Activated CD8-positive, alpha-beta memory T cell treated with anti-CD3 and anti-CD28 coated beads for 36 hours (primary cell): ENCODE data around the gene MBTD1. TPM values are rescaled to one million over a fixed set of nuclear protein-coding genes. Genes with fewer than 3 reads are reported as not detected.
"Not testable (repeated sequence)": the region's sequence is repeated elsewhere in the genome, so short reads cannot be mapped to it uniquely, and the experiment has no call there.

ENCODE experiments used
- CTCF ChIA-PET: fragments of 350-600 bp; sonication (Branson Sonifier 250); formaldehyde crosslinking; loops from one replicate; lab custom pipeline; 2021; ENCODE audit warnings: antibody characterized with exemption; lab: Charles Lee
- POLR2A ChIA-PET: fragments of 350-600 bp; sonication (Branson Sonifier 250); formaldehyde crosslinking; loops from one replicate; lab custom pipeline; 2021; ENCODE audit warnings: antibody characterized with exemption; lab: Charles Lee
- total RNA-seq, 2 experiments: library from RNA; stranded (reverse); gene quantifications; one replicate each; pipeline ENCODE4 v1.2.3, GENCODE V29; 2021

Gene MBTD1
- total RNA-seq, 2 experiments from 2014 or later = 7.1 to 8.6 TPM

DNA sequence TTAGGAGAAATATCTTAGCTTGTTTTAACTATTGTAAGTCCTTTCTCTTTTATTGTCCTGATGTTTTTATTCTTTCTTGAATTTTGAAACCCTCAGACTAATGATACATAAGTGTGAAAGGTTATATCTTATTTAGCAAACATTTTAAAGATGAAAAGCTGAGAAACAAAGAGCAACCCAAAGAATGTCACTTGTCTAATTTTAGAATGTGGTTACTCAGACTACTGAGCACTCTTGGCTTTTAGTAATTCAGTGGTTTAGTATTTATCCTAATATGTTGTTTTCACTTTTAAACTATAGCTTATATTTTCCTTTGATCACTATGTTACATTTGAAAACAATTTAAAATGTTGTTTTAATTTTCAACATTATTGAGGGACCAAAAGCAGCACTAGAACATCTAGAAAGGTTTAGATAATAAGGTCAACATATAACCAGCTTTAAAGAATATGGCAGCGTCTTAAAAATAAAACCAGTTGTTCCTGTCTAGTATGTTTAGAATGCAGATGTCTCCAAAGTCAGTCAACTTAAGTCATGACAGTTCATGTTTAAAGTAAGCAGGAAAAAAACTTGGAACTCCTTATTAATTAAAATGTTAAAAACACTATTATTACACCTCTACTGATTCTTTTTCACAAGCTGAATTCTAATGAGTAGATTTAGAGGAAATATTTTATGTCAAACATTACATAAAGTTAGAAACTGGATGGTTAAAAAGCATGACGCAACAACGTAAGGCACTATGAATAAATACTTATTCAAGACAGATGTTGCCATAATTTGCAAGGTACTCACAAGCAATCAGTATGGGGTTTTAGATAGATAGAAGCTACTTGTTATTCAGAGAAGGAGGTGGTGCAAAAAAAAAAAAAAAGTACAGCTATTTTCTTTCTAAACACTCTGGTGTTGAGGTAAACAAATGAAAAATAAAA, 2.4 kb downstream of the MBTD1 start:
- ChIA-PET POLR2A (interaction anchor here (0.7 kb wide), 1 partner anchor 560 kb away, joined by 4 read pairs; no protein-coding TSS in a partner anchor), CTCF (interaction anchor here (0.5 kb wide), 1 partner anchor 7 kb away, joined by 3 read pairs; no protein-coding TSS in a partner anchor)

DNA sequence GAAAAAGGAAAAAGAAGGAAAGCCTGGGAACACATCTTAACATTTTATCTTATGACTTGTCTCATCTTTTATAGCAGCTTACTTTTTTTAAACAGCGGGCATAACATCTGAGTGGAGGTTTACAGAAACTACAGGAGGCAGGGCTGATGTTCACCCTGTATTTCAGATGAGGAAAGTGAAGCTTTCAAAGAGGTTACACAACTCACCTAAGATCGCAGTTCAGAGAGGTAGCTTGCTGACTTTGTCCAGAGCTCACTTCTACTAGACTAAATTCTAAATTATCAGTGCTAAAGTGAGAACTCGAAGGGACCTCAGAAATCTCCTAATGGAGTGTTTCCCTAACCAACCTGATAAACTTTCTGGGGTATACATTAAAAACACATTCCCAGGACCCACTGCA, 3.7 kb downstream of the MBTD1 start:
- POLR2A ChIA-PET = no interaction called here
- CTCF ChIA-PET = no interaction called here

DNA sequence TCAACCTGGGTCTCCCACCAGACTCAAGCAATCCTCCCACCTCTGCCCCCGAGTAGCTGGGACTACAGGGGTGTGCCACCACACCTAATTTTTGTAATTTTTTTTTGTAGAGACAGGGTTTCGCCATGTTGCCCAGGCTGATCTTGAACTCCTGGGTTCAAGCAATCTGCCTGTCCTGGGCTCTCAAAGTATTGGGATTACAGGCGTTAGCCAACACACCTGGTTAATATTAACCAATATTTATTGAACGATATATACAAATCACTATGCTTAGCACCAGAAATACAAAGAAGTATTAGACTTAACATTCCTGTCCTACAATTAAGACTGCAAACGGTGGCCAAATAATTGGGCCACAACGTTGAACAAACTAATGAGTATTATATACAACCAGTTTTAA, 4.2 kb downstream of the MBTD1 start:
- CTCF ChIA-PET = no interaction called here
- POLR2A ChIA-PET = no interaction called here

DNA sequence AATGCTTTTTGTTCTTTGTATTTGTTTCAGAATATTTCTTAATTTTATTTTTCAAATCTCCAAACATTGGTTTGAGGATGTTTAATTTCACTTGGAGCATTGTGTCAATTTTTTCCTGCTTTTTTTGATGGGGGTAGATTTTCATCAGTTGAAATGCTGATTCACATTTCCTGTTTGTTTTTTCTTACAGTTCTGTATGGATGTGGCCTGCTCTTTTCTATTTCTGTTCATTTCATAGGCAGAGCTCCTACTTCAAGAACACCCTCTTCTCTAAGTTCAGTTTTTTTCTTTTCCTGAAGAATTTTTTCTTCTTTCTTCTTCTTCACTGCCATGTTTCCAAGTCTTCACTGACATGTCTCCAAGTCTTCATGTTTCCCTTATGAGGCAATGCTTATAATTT, 8.8 kb downstream of the MBTD1 start:
- ChIA-PET CTCF (no interaction called here), POLR2A (no interaction called here)

DNA sequence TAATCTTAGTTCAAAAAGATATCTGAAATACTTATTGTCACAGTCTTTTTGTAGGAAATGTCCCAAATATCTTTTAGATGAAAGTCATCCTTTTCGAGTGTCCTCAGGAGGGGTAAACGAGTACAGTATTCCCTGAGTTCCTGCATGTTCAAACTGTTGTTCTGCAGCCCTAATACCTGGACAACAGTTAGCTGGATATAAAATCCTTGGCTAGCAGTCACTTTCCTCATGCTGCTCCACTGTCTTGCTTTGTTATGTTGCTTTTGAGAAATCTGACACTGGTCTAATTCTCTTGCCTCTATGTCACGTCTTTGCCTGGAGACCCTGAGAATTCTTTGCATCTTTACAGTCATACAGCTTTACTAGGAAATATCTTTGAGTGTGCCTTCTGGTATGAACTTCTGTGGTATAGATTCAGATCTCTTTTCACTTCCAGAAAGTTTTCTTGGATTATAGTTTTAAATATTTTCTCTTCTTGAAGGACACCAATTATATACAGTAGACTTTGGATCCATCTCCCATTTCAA, 9.5 kb downstream of the MBTD1 start:
- CTCF ChIA-PET = no interaction called here
- POLR2A ChIA-PET = no interaction called here

DNA sequence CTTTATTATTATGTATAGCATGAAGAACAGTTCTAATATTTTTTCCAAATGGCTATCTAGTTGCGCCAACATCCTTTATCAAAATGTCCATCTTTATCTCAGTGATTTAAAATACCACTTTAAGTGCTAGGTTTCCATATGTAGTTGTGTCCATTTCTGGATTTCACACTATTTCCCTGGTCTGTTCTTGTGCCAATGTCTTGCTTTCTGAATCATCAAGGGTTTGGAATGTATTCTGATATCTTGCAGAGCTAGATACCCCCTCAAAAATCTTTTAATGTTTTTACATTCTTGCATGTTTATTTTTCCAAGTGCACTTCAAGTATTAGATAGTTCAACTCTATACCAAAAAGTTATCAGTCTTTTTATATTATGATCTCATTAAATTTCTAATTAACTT, 14.3 kb downstream of the MBTD1 start:
- ChIA-PET CTCF (no interaction called here), POLR2A (no interaction called here)

GRCh38 chr17:51244041-51244440, 15.8 kb downstream of the MBTD1 start:
- ChIA-PET POLR2A (no interaction called here), CTCF (no interaction called here)

- ChIA-PET POLR2A (no interaction called here), CTCF (no interaction called here)
These were observed 19.6 kb downstream of the MBTD1 start for GRCh38 chr17:51240275-51240674.

- ChIA-PET POLR2A (no interaction called here), CTCF (no interaction called here)
These were observed 21.5 kb downstream of the MBTD1 start for GRCh38 chr17:51238255-51238887.

DNA sequence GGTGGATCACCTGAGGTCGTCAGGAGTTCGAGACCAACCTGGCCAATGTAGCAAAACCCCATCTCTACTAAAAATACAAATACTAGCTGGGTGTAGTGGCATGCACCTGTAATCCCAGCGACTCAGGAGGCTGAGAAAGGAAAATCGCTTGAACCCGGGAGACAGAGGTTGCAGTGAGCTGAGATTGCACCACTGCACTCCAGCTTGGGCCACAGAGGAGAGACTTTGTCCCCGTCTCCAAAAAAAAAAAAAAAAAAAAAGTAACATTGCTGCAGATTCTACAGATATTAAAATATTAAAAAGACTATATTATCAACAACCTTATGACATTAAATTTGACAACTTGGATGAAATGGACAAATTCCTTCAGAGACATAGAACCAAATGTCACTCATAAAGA, 25.7 kb downstream of the MBTD1 start:
- ChIA-PET POLR2A (no interaction called here), CTCF (no interaction called here)

- ChIA-PET POLR2A (no interaction called here), CTCF (no interaction called here)
These were observed 27.9 kb downstream of the MBTD1 start for GRCh38 chr17:51231999-51232398.

- ChIA-PET CTCF (no interaction called here), POLR2A (no interaction called here)
These were observed 29.5 kb downstream of the MBTD1 start for GRCh38 chr17:51230306-51230705.

GRCh38 chr17:51229889-51230288, 30.0 kb downstream of the MBTD1 start:
- ChIA-PET CTCF (no interaction called here), POLR2A (no interaction called here)

DNA sequence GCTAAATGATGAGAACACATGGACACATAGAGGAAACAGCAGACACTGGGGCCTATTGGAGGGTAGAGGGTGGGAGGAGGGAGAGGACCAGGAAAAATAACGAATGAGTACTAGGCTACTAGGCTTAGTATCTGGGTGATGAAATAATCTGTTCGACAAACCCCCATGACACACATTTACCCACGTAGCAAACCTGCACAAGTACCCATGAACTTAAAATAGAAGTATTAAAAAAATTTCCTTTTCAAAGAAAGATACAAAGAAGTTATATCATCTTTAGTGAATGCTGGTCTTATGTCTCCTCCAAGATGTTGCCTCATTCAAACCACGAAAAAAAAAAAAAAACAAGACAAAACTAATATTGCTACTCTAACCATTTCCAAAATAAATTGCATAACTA, 31.7 kb downstream of the MBTD1 start:
- CTCF ChIA-PET = no interaction called here

GRCh38 chr17:51225523-51225922, 34.3 kb downstream of the MBTD1 start:
- CTCF ChIA-PET, POLR2A ChIA-PET: not testable (repeated sequence)

More for the DNA sequence above, 31.7 kb downstream of the MBTD1 start:
- POLR2A ChIA-PET = no interaction called here

- ChIA-PET CTCF (no interaction called here), POLR2A (no interaction called here)
These were observed 35.2 kb downstream of the MBTD1 start for GRCh38 chr17:51224402-51225262.

- CTCF ChIA-PET = interaction anchor here (0.6 kb wide), 1 partner anchor 369 kb away, joined by 3 read pairs; no protein-coding TSS in a partner anchor
- POLR2A ChIA-PET = no interaction called here
These were observed 38.5 kb downstream of the MBTD1 start for GRCh38 chr17:51221322-51221721.

DNA sequence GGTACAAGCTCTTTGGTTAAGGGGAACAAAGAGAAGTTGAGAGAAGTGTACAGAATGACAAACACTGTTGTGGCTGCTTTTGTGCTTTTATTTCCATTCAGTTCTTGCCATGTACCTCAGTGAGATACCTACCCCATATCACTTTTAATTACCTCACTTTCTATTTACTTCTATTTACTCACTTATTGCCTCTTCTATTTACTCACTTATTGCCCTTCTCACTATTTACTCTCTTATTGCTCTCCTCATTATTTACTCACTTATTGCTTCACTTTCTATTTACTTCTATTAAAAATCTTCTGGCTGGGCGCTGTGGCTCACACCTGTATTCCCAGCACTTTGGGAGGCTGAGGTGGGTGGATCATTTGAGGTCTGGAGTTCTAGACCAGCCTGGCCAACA, 41.9 kb downstream of the MBTD1 start:
- CTCF ChIA-PET = no interaction called here
- POLR2A ChIA-PET = no interaction called here

DNA sequence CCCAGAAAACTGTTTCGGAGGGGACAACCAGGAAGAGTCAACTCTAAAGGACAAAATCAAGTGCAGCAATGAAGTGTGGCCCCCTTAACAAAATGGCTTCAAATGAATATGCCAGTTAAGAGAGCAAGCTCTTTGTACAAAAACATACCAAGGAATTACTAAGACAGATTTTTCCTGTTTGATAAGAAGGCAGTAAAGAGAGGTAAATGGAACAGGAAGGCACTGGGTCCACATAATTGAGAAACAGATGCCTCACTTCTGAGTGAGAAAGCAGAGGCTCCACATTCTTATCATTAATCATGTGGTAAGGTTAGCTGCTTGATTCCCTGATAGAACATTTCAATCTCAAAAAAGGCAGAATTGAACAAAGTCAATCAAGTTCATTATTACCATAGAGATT, 44.9 kb downstream of the MBTD1 start:
- CTCF ChIA-PET = no interaction called here
- POLR2A ChIA-PET = no interaction called here

GRCh38 chr17:51203838-51204237, 56.0 kb downstream of the MBTD1 start:
- ChIA-PET POLR2A (no interaction called here), CTCF (no interaction called here)
